ENCODE measurements around the gene TMEM163.
"Not testable (repeated sequence)": the region's sequence is repeated elsewhere in the genome, so short reads cannot be mapped to it uniquely, and the experiment has no call there.

The TMEM163 gene

GRCh38 chr2:134634054-134634753 lies 84.6 kb downstream of the TMEM163 start:
- in situ Hi-C loops (cut with HindIII; ENCODE audit: low pct_unique_long_range_greater_than_20kb, low sequenced_read_pairs) = no loop called here
- DNase-seq (ENCODE audit: low read depth in 1 of 2, low spot score in 1 of 2) = no peak
- no peak for TF ChIP-seq JUND (IDR thresholded peaks at IDR 0.05; ENCODE audit: low read depth)

GRCh38 chr2:134630504-134631159 lies 88.2 kb downstream of the TMEM163 start:
- no peak for TF ChIP-seq JUND (IDR thresholded peaks at IDR 0.05; ENCODE audit: low read depth)
- in situ Hi-C loops (cut with HindIII; ENCODE audit: low pct_unique_long_range_greater_than_20kb, low sequenced_read_pairs) = no loop called here

GRCh38 chr2:134628453-134628852 lies 90.3 kb downstream of the TMEM163 start:
- TF ChIP-seq JUND (IDR thresholded peaks at IDR 0.05; ENCODE audit: low read depth) = no peak
- no peak for DNase-seq (ENCODE audit: low read depth in 1 of 2, low spot score in 1 of 2)
- in situ Hi-C loops (cut with HindIII; ENCODE audit: low pct_unique_long_range_greater_than_20kb, low sequenced_read_pairs) = no loop called here

More at GRCh38 chr2:134630504-134631159, 88.2 kb downstream of the TMEM163 start:
- no peak for DNase-seq (ENCODE audit: low read depth in 1 of 2, low spot score in 1 of 2)

GRCh38 chr2:134626781-134627180 lies 92.0 kb downstream of the TMEM163 start:
- in situ Hi-C loops (cut with HindIII; ENCODE audit: low pct_unique_long_range_greater_than_20kb, low sequenced_read_pairs) = no loop called here
- DNase-seq (ENCODE audit: low read depth in 1 of 2, low spot score in 1 of 2) = no peak
- TF ChIP-seq JUND (IDR thresholded peaks at IDR 0.05; ENCODE audit: low read depth) = no peak

- in situ Hi-C loops (cut with HindIII; ENCODE audit: low pct_unique_long_range_greater_than_20kb, low sequenced_read_pairs) = no loop called here
- TF ChIP-seq JUND (IDR thresholded peaks at IDR 0.05; ENCODE audit: low read depth) = no peak
- DNase-seq (ENCODE audit: low read depth in 1 of 2, low spot score in 1 of 2) = no peak
Measured at GRCh38 chr2:134625311-134625710, 93.5 kb downstream of the TMEM163 start.

- in situ Hi-C loops (cut with HindIII; ENCODE audit: low pct_unique_long_range_greater_than_20kb, low sequenced_read_pairs) = no loop called here
- TF ChIP-seq JUND (IDR thresholded peaks at IDR 0.05; ENCODE audit: low read depth) = no peak
- no peak for DNase-seq (ENCODE audit: low read depth in 1 of 2, low spot score in 1 of 2)
Measured at GRCh38 chr2:134623796-134624195, 95.0 kb downstream of the TMEM163 start.

- no peak for DNase-seq (ENCODE audit: low read depth in 1 of 2, low spot score in 1 of 2)
- in situ Hi-C loops (cut with HindIII; ENCODE audit: low pct_unique_long_range_greater_than_20kb, low sequenced_read_pairs) = no loop called here
- no peak for TF ChIP-seq JUND (IDR thresholded peaks at IDR 0.05; ENCODE audit: low read depth)
Measured at GRCh38 chr2:134623046-134623445, 95.8 kb downstream of the TMEM163 start.

GRCh38 chr2:134621939-134622705 lies 96.7 kb downstream of the TMEM163 start:
- no peak for TF ChIP-seq JUND (IDR thresholded peaks at IDR 0.05; ENCODE audit: low read depth)
- DNase-seq (ENCODE audit: low read depth in 1 of 2, low spot score in 1 of 2) = no peak
- in situ Hi-C loops (cut with HindIII; ENCODE audit: low pct_unique_long_range_greater_than_20kb, low sequenced_read_pairs) = no loop called here

GRCh38 chr2:134619250-134619649 lies 99.5 kb downstream of the TMEM163 start:
- DNase-seq (ENCODE audit: low read depth in 1 of 2, low spot score in 1 of 2) = no peak
- in situ Hi-C loops (cut with HindIII; ENCODE audit: low pct_unique_long_range_greater_than_20kb, low sequenced_read_pairs) = no loop called here
- no peak for TF ChIP-seq JUND (IDR thresholded peaks at IDR 0.05; ENCODE audit: low read depth)

GRCh38 chr2:134615480-134615879 lies 103.3 kb downstream of the TMEM163 start:
- in situ Hi-C loops (cut with HindIII; ENCODE audit: low pct_unique_long_range_greater_than_20kb, low sequenced_read_pairs); DNase-seq (ENCODE audit: low read depth in 1 of 2, low spot score in 1 of 2): not testable (repeated sequence)

- in situ Hi-C loops (cut with HindIII; ENCODE audit: low pct_unique_long_range_greater_than_20kb, low sequenced_read_pairs) = no loop called here
- TF ChIP-seq JUND (IDR thresholded peaks at IDR 0.05; ENCODE audit: low read depth) = no peak
- no peak for DNase-seq (ENCODE audit: low read depth in 1 of 2, low spot score in 1 of 2)
Measured at GRCh38 chr2:134611316-134611715, 107.5 kb downstream of the TMEM163 start.

- no peak for TF ChIP-seq JUND (IDR thresholded peaks at IDR 0.05; ENCODE audit: low read depth)
- in situ Hi-C loops (cut with HindIII; ENCODE audit: low pct_unique_long_range_greater_than_20kb, low sequenced_read_pairs) = no loop called here
- DNase-seq (ENCODE audit: low read depth in 1 of 2, low spot score in 1 of 2) = no peak
Measured at GRCh38 chr2:134610871-134611270, 107.9 kb downstream of the TMEM163 start.

GRCh38 chr2:134609924-134610513 lies 108.8 kb downstream of the TMEM163 start:
- in situ Hi-C loops (cut with HindIII; ENCODE audit: low pct_unique_long_range_greater_than_20kb, low sequenced_read_pairs) = no loop called here
- DNase-seq (ENCODE audit: low read depth in 1 of 2, low spot score in 1 of 2) = no peak
- TF ChIP-seq JUND (IDR thresholded peaks at IDR 0.05; ENCODE audit: low read depth) = no peak

Data from T47D (cell line).